Breast epithelium (tissue), 4 donors: ENCODE results near the gene CAMTA1. TPM values are rescaled to one million over a fixed set of nuclear protein-coding genes. Genes with fewer than 3 reads are reported as not detected.
"Not testable (repeated sequence)": the region's sequence is repeated elsewhere in the genome, so short reads cannot be mapped to it uniquely, and the experiment has no call there.

Experiments used
- DNase-seq, 2 donors: peaks; one replicate each; pipeline ENCODE4 v3.0.0-alpha.2; 2019; ENCODE audit warnings: low spot score in 2 of 2
- H3K27ac ChIP-seq, 2 donors: fragments of 200-600 bp; sonication (generic) in 1 of 2; one replicate each; pipeline ENCODE4 v1.5.1; 2016 to 2019; ENCODE audit warnings: mild to moderate bottlenecking in 1 of 2
- H3K27me3 ChIP-seq, 2 donors: fragments of 200-600 bp; sonication (generic) in 1 of 2; one replicate each; pipeline versions ENCODE4 v1.5.1 to v1.6.0; 2017 to 2019; ENCODE audit warnings: control low read depth in 1 of 2, mild to moderate bottlenecking in 1 of 2
- H3K36me3 ChIP-seq: fragments of 200-600 bp; one replicate; pipeline ENCODE4 v1.5.1; 2019
- H3K4me1 ChIP-seq, 2 donors: fragments of 200-600 bp; sonication (generic); one replicate each; pipeline ENCODE4 v1.5.1; 2016 to 2019; ENCODE audit warnings: control low read depth in 1 of 2
- H3K4me3 ChIP-seq, 3 donors: fragments of 200-600 bp; sonication (generic); 1 replicate in 2 of 3; 2 replicates in 1 of 3; pipeline ENCODE4 v1.5.1; 2016 to 2019; ENCODE audit warnings: mild to moderate bottlenecking in 3 of 3, moderate library complexity in 2 of 3
- H3K9me3 ChIP-seq, 2 donors: fragments of 200-600 bp; sonication (generic) in 1 of 2; one replicate each; pipeline ENCODE4 v1.5.1; 2016 to 2019; ENCODE audit warnings: control low read depth in 1 of 2
- CTCF ChIP-seq, 3 donors: fragments of 450-650 bp; IDR thresholded peaks; one replicate each; pipeline ENCODE4 v1.5.1; 2016 to 2017; ENCODE audit warnings: antibody characterized with exemption in 3 of 3, mild to moderate bottlenecking in 3 of 3, moderate library complexity in 3 of 3
- POLR2A ChIP-seq: fragments of 450-650 bp; IDR thresholded peaks from one replicate; pipeline ENCODE4 v1.6.1; 2016; ENCODE audit warnings: antibody characterized with exemption, mild to moderate bottlenecking, moderate library complexity
- POLR2AphosphoS5 ChIP-seq, 3 donors: sonication (generic); formaldehyde crosslinking; IDR thresholded peaks; one replicate each; pipeline ENCODE4 v1.6.1; 2017; ENCODE audit warnings: antibody characterized with exemption in 3 of 3
- intact Hi-C: fragments of 100-400 bp; cut with DNase I; formaldehyde crosslinking; loops from one replicate; pipeline ENCODE4 v1.15.1; 2023; ENCODE audit warnings: low total_unique reads
- total RNA-seq, 3 donors: library from RNA; depleted of rRNA; stranded (reverse); fragments of >200 nt; gene quantifications; one replicate each; pipeline ENCODE4 v1.1.0, GENCODE V29; 2016

The CAMTA1 gene
- total RNA-seq, 3 donors from 2014 or later, result 53.4 to 84.0 (median 61.9) TPM

- Histone ChIP-seq H3K36me3 (no peaks in the 10 kb centered on the region), H3K27ac (no peak overlapping the region), H3K4me3 (no peak overlapping the region), H3K9me3 (no peaks in the 10 kb centered on the region), H3K4me1 (no peaks in the 10 kb centered on the region), H3K27me3 (no peaks in the 10 kb centered on the region)
- no peak for TF ChIP-seq CTCF (IDR thresholded peaks at IDR 0.05)
- TF ChIP-seq POLR2A, result no peak
- no peak for TF ChIP-seq POLR2AphosphoS5 (IDR thresholded peaks at IDR 0.05)
- intact Hi-C loops, result no loop called here
- no peak for DNase-seq
Observed at GRCh38 chr1:6824665-6825368, 39.6 kb downstream of the CAMTA1 start.

DNA sequence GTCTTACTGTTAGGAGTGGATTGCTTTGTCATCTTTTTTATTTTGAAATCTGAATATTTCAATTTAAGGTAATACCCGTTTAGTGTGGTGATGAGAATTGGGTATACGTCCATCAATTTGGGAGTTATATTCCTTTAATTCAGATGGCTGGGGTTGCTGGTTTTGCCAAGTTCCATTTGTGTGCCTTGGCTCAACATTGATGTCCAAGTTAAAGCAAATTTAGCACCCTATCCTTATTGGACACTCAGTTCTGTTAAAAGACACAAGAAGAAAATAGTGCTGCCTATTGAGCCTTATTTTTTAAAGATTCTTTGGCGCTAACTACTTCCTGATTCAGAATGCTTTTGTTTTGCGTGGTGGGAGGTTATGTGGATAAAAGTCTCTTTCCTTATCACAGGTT lies 40.6 kb downstream of the CAMTA1 start:
- no peak for TF ChIP-seq POLR2A
- TF ChIP-seq POLR2AphosphoS5 (IDR thresholded peaks at IDR 0.05), result no peak
- TF ChIP-seq CTCF (IDR thresholded peaks at IDR 0.05), result no peak
- H3K27me3 ChIP-seq, result no peaks in the 10 kb centered on the region
- no peaks in the 10 kb centered on the region for H3K4me1 ChIP-seq
- no peak overlapping the region for H3K27ac ChIP-seq
- no peaks in the 10 kb centered on the region for H3K36me3 ChIP-seq
- no peak overlapping the region for H3K4me3 ChIP-seq
- no peaks in the 10 kb centered on the region for H3K9me3 ChIP-seq
- intact Hi-C loops, result no loop called here
- no peak for DNase-seq

DNA sequence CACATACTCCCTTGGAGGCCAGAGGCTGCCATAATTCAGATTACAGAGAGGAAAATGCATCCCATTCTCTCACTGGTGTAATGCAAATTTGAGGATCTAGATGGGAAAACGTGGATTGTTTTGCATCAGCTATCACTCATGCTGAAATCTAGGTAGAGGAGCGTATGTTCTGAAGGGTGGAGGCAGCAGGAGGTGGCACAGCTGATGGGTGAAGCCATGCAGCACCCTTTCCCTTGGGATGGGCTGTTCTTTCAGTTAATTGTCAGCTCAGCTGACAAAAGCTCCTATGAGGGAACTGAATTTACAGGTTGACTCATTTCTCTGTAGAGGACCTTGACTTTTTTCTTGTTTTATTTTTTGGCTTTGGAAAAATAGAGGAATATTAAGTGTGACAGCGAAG lies 41.8 kb downstream of the CAMTA1 start:
- no peak overlapping the region for H3K4me3 ChIP-seq
- H3K27ac ChIP-seq, result no peak overlapping the region
- H3K27me3 ChIP-seq, result no peaks in the 10 kb centered on the region
- intact Hi-C loops, result no loop called here
- no peaks in the 10 kb centered on the region for H3K9me3 ChIP-seq
- no peaks in the 10 kb centered on the region for H3K4me1 ChIP-seq
- TF ChIP-seq CTCF (IDR thresholded peaks at IDR 0.05), result no peak
- TF ChIP-seq POLR2A, result no peak
- no peak for TF ChIP-seq POLR2AphosphoS5 (IDR thresholded peaks at IDR 0.05)
- no peak for DNase-seq
- H3K36me3 ChIP-seq, result no peaks in the 10 kb centered on the region

GRCh38 chr1:6827630-6828165 lies 42.4 kb downstream of the CAMTA1 start:
- no peak overlapping the region for H3K4me3 ChIP-seq
- H3K4me1 ChIP-seq, result no peaks in the 10 kb centered on the region
- no peaks in the 10 kb centered on the region for H3K9me3 ChIP-seq
- no peak for DNase-seq
- H3K27ac ChIP-seq, result no peak overlapping the region
- no peaks in the 10 kb centered on the region for H3K27me3 ChIP-seq
- intact Hi-C loops, result no loop called here
- TF ChIP-seq POLR2A (no peak), CTCF (IDR thresholded peaks at IDR 0.05) (no peak), POLR2AphosphoS5 (IDR thresholded peaks at IDR 0.05) (no peak)
- no peaks in the 10 kb centered on the region for H3K36me3 ChIP-seq

GRCh38 chr1:6831366-6831765 lies 46.1 kb downstream of the CAMTA1 start:
- no peak for TF ChIP-seq POLR2AphosphoS5 (IDR thresholded peaks at IDR 0.05)
- no peak for TF ChIP-seq POLR2A
- TF ChIP-seq CTCF (IDR thresholded peaks at IDR 0.05), result no peak
- intact Hi-C loops, result loop anchor here (10.0 kb wide), 1 partner anchor 1403 kb away; no protein-coding TSS in a partner anchor

GRCh38 chr1:6832006-6832405 lies 46.8 kb downstream of the CAMTA1 start:
- not testable (repeated sequence) for H3K4me1 ChIP-seq, H3K36me3 ChIP-seq, DNase-seq, H3K27me3 ChIP-seq, H3K4me3 ChIP-seq, H3K9me3 ChIP-seq, H3K27ac ChIP-seq
- intact Hi-C loops, result loop anchor here (10.0 kb wide), 1 partner anchor 1403 kb away; no protein-coding TSS in a partner anchor

More at GRCh38 chr1:6831366-6831765, 46.1 kb downstream of the CAMTA1 start:
- Histone ChIP-seq H3K4me3 (no peak overlapping the region), H3K4me1 (no peaks in the 10 kb centered on the region), H3K27me3 (no peaks in the 10 kb centered on the region), H3K27ac (no peak overlapping the region), H3K9me3 (no peaks in the 10 kb centered on the region), H3K36me3 (no peaks in the 10 kb centered on the region)
- no peak for DNase-seq
